ENCODE results near the gene S1PR2. TPM values are rescaled to one million over a fixed set of nuclear protein-coding genes. Genes with fewer than 3 reads are reported as not detected.

S1PR2 gene, protein sequence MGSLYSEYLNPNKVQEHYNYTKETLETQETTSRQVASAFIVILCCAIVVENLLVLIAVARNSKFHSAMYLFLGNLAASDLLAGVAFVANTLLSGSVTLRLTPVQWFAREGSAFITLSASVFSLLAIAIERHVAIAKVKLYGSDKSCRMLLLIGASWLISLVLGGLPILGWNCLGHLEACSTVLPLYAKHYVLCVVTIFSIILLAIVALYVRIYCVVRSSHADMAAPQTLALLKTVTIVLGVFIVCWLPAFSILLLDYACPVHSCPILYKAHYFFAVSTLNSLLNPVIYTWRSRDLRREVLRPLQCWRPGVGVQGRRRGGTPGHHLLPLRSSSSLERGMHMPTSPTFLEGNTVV
- total RNA-seq: 3.1 TPM

DNA sequence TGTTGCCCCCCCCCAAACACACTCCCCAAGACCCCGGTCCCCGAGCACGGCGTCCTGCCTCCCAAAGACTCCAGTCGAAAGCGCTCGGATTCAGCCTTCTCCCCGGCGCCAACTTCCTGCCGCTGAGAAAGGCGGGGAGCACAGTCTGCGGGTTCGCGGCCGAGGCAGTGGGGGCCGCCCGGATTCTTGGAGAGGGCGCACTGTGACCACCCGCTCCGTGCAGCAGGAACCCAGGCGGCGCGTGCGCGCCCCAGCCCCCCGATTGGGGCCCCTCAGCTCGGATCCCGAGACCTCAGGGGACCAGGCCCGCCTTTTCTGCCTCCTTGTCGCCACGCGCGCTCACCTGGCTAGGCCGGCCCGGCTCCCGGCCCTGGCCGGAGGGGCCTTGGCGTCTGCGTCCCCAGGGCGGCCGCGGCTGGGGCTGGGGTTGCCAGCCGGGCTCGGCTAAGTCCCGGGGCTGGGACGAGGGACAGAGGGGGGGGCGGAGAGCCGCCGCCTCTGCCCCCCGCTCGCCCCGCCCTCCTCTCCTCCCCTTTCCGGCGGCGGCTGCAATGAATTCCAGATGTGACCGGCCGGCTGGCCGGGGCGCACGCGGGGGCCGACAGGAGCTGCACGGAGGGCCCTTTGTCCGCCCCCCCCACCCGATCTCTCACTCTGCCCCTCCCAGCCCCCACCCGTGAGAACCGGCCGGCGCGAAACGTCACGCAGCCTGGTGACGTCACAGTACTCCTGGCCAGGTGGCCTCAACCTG lies at the start of gene S1PR2:
Gene S1PR2 (minus strand): TSS at position 471 of the 751 bp plus-strand sequence. CDS start 6,426 bp downstream, outside the sequence.

DNA sequence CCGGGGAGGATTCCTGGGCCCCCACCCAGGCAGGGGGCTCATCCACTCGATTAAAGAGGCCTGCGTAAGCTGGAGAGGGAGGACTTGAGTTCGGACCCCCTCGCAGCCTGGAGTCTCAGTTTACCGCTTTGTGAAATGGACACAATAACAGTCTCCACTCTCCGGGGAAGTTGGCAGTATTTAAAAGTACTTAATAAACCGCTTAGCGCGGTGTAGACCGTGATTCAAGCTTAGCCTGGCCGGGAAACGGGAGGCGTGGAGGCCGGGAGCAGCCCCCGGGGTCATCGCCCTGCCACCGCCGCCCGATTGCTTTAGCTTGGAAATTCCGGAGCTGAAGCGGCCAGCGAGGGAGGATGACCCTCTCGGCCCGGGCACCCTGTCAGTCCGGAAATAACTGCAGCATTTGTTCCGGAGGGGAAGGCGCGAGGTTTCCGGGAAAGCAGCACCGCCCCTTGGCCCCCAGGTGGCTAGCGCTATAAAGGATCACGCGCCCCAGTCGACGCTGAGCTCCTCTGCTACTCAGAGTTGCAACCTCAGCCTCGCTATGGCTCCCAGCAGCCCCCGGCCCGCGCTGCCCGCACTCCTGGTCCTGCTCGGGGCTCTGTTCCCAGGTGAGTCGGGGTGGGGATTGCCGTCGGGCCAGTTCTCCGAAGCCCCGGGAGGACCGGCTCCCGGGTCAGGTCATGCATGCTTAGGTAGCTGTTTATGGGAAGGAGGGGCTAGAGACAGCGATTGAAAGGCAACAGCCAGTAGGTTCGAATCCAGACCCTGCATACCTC lies 39.7 kb upstream of the S1PR2 start, which contains the start of gene ICAM1:
Gene ICAM1 (plus strand): TSS at position 505 of the 779 bp plus-strand sequence. CDS start 40 bp downstream, at position 545.

DNA sequence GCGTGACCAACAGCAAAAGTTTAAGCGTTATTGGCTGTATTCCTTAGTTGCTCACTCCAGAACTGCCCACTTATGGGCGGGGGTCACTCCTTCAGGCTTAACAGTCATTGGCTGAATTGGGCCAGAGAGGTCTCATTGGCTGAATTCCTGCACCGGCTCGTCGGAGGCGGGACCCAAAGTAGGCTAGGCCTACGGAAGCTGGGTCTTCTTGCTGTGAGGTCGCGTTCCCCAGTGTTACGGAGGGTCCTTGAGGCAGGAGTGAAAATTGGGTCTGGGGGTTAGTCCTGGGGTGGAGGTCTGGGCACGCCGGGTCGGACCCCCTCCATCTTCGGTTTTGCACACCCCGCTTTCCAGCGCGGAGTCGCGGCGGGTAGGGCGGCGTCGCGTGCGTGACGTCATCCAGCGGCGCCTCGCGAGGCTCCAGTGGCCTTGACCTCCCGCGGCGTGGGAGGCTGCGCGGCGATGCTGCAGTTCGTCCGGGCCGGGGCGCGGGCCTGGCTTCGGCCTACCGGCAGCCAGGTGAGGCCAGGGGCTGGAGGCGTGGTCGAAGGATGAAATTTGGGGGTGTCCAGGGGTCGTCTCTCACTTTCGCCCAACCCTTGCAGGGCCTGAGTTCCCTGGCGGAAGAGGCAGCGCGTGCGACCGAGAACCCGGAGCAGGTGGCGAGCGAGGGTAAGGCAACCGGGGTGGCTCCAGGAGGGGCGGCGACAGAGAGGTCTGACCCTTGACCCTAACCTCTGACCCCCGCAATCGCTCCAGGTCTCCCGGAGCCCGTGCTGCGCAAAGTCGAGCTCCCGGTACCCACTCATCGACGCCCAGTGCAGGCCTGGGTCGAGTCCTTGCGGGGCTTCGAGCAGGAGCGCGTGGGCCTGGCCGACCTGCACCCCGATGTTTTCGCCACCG lies 20.9 kb upstream of the S1PR2 start, which contains the start of gene MRPL4:
Gene MRPL4 (plus strand): TSS at position 423 of the 903 bp plus-strand sequence. CDS start 40 bp downstream, at position 463.

DNA sequence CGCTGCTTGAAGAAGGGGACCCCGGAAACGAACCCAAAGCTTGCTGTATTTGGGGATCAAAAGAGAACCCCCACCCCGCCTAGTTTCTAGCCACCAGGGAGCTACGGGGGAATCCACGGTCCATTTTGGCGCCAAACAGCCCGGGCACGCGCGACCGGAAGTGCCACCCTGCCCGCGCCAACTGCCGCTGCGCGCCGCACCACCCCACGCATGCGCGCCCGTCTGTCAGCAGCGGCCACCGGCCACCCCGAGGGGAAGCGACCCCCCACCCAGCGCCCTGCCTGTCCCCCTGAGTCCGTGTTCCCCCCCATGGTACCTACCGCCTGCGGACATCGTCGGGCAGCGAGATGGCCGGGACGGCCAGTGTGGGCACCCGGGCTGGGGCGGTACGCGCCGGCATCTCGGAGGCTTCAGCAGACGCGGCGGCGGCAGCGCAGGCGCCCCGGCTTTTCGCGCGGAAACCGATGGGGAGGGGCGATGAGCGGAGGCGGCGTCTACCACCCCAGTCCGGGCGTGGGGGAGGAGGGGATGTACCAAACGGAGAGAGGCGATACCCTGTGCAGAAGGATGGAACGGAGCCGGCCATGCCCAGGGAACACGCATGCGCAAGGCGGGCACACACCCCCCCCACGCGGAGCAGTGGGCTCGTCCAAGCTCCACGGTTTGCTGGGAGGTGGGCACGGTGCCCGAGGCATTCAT lies 36.5 kb downstream of the S1PR2 start, which contains the start of gene DNMT1:
Gene DNMT1 (minus strand): TSS at position 454 of the 699 bp plus-strand sequence. CDS start 54 bp downstream, at position 400.

Small RNA genes lying within 50 kb of the gene (small RNA-seq; reads per million reads assigned to genes)
- not detected for gene MIR4322 (ENCODE audit: low replicate concordance)

Other genes with a start within 250 kb of the S1PR2 start
- gene COL5A3, start 220.8 kb downstream of the S1PR2 start, total RNA-seq: 1.3 TPM
- gene RDH8, start 217.8 kb downstream of the S1PR2 start, total RNA-seq: not detected
- 6.6 TPM for gene SHFL, start 145.0 kb downstream of the S1PR2 start, total RNA-seq
- gene ANGPTL6, start 128.7 kb downstream of the S1PR2 start, total RNA-seq: not detected
- gene PPAN, start 125.0 kb downstream of the S1PR2 start, total RNA-seq: 25.7 TPM
- 6.3 TPM for gene P2RY11, start 119.6 kb downstream of the S1PR2 start, total RNA-seq
- 87.3 TPM for gene EIF3G, start 111.4 kb downstream of the S1PR2 start, total RNA-seq
- gene DNMT1, start 36.4 kb downstream of the S1PR2 start, total RNA-seq: 71.1 TPM
- gene MRPL4, start 20.9 kb upstream of the S1PR2 start, total RNA-seq: 15.0 TPM
- gene ICAM1, start 39.8 kb upstream of the S1PR2 start, total RNA-seq: 1.3 TPM
- not detected for gene ICAM4, start 55.6 kb upstream of the S1PR2 start, total RNA-seq
- 4.1 TPM for gene ICAM5, start 58.6 kb upstream of the S1PR2 start, total RNA-seq
- 5.9 TPM for gene ZGLP1, start 78.5 kb upstream of the S1PR2 start, total RNA-seq
- 18.2 TPM for gene FDX2, start 84.7 kb upstream of the S1PR2 start, total RNA-seq
- gene RAVER1, start 102.2 kb upstream of the S1PR2 start, total RNA-seq: 5.9 TPM
- 0.63 TPM for gene ICAM3, start 108.3 kb upstream of the S1PR2 start, total RNA-seq
- 67.6 TPM for gene TYK2, start 149.2 kb upstream of the S1PR2 start, total RNA-seq
- 52.6 TPM for gene CDC37, start 172.2 kb upstream of the S1PR2 start, total RNA-seq
- gene PDE4A, start 189.2 kb upstream of the S1PR2 start, total RNA-seq: 7.8 TPM